Amniotic stem cell (primary cell): ENCODE results near the gene DPYD.
A peak's percentile ranks its signal among the peaks of the same experiment; 100 is the strongest.

Source experiments
- DNase-seq: peaks from one replicate; lab custom pipeline; 2025; lab: John Stamatoyannopoulos, UW

Gene DPYD

GRCh38 chr1:97524211-97524610 lies 396.6 kb downstream of the DPYD start:
- DNase-seq, result no peak

GRCh38 chr1:97516588-97516987 lies 404.2 kb downstream of the DPYD start:
- no peak for DNase-seq

- DNase-seq, result no peak
These were observed 412.1 kb downstream of the DPYD start for GRCh38 chr1:97508653-97509218.

- no peak for DNase-seq
These were observed 413.0 kb downstream of the DPYD start for GRCh38 chr1:97507863-97508262.

GRCh38 chr1:97506368-97506767 lies 414.5 kb downstream of the DPYD start:
- no peak for DNase-seq

GRCh38 chr1:97505816-97506215 lies 415.0 kb downstream of the DPYD start:
- no peak for DNase-seq

GRCh38 chr1:97505289-97505688 lies 415.5 kb downstream of the DPYD start:
- no peak for DNase-seq

GRCh38 chr1:97502360-97502759 lies 418.5 kb downstream of the DPYD start:
- no peak for DNase-seq

GRCh38 chr1:97501628-97502027 lies 419.2 kb downstream of the DPYD start:
- DNase-seq, result no peak

GRCh38 chr1:97500760-97501159 lies 420.1 kb downstream of the DPYD start:
- DNase-seq, result no peak

GRCh38 chr1:97499667-97500066 lies 421.2 kb downstream of the DPYD start:
- no peak for DNase-seq

GRCh38 chr1:97489834-97490233 lies 431.0 kb downstream of the DPYD start:
- DNase-seq, result no peak

- no peak for DNase-seq
These were observed 432.3 kb downstream of the DPYD start for GRCh38 chr1:97488530-97488929.

- DNase-seq, result no peak
These were observed 438.8 kb downstream of the DPYD start for GRCh38 chr1:97482022-97482421.

- no peak for DNase-seq
These were observed 453.4 kb downstream of the DPYD start for GRCh38 chr1:97467445-97467844.

- no peak for DNase-seq
These were observed 456.5 kb downstream of the DPYD start for GRCh38 chr1:97464305-97464704.

- DNase-seq, result no peak
These were observed 459.1 kb downstream of the DPYD start for GRCh38 chr1:97461782-97462181.

GRCh38 chr1:97457446-97458089 lies 463.3 kb downstream of the DPYD start:
- DNase-seq, result no peak

GRCh38 chr1:97451944-97452343 lies 468.9 kb downstream of the DPYD start:
- DNase-seq, result no peak

GRCh38 chr1:97451046-97451826 lies 469.6 kb downstream of the DPYD start:
- no peak for DNase-seq

- DNase-seq, result no peak
These were observed 478.9 kb downstream of the DPYD start for GRCh38 chr1:97441966-97442365.

- no peak for DNase-seq
These were observed 487.0 kb downstream of the DPYD start for GRCh38 chr1:97433824-97434177.

GRCh38 chr1:97433094-97433823 lies 487.6 kb downstream of the DPYD start:
- DNase-seq, result peak; percentile 42
